ENCODE data around the gene IL10RA.
"Not testable (repeated sequence)": the region's sequence is repeated elsewhere in the genome, so short reads cannot be mapped to it uniquely, and the experiment has no call there.

IL10RA gene

DNA sequence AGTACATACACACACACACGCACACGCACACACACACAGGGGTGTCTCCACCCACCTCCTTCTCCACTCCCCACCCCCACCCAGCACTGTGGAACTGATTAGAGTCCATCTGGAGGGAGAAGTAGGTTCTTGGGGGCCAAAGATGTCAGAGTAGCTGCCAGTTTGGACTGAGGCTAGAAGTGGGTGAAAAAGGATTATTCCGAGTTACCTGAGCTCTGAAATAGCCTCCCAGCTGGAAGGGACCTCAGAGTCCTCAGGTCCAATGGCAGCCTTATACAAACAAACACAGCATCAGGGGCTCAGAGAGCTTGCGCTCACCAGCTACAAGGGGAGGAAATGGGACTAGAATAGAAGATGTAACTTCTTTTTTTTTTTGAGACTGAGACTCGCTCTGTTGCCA is 20.8 kb downstream of the IL10RA start:
- no peak for DNase-seq (ENCODE audit: low read depth in 2 of 2)

GRCh38 chr11:118007563-118008270 is 21.5 kb downstream of the IL10RA start:
- DNase-seq (ENCODE audit: low read depth in 2 of 2) = not testable (repeated sequence)

DNA sequence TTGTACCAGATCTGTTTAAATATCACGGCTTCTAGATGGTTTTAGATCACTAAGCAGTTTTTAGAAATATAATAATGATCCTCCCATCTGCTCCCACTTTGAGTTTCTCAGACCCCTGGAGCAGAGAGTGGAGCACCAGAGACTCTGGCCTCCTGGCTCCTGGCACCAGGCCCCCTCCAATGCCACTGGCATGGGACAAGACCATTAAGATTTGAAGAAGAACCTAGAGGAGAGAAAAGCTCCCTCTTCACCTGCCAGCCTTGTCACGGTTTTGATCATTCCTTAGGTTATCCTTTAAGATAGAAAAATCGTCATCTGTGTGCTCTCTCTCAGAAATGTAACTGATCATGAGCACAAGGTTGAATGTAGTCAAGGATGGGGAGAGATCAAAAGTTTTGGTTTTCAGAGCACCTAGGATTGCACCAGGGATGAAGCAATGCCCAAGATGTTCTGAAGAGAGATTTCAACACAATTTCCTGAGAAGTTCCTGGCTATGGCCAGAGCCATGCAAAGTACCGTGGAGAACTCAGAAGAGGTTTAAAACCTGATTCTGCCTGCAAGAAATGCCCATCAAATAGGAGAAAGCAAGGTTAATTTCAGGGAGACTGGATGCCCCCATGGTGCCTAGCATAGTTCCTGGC is 22.2 kb downstream of the IL10RA start:
- DNase-seq (ENCODE audit: low read depth in 2 of 2) = no peak

DNA sequence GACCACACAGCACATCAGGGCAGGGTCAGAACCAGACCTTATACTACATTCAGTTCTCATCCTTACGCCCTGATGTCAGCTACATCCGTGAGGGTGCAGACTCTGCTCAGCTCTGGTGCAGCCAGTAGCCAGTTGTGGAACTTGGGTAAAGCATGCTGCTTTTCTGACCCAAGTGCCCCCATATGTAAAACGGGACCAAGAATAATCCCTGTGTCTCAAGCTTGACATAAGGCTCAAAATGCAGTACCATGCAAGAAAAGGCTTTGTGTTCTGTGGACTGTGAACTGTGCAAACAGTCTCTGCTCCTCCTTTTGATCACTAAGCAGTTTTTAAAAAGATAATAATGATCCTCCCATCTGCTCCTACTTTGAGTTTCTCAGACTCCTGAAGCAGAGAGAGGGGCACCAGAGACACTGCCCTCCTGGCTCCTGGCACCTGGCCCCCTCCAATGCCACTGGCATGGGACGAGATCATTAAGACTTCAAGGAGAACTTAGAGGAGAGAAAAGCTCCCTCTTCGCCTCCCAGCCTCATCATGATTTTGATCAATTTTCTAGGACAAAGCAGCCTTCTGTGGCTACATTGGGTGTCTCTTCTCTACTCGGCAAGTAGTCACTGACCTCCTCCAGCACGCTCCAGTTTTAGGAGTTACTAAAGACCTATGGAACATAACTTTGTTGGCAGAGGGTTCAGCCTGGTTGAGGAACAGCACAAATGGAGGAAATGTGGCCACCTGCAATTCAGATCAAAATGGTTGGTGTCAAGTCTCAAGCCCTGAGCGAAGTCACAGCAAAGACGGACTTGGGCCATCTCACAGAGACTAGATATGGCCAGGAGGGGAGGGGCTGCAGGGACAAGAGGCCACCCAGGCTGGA is 23.9 kb downstream of the IL10RA start:
- no peak for DNase-seq (ENCODE audit: low read depth in 2 of 2)

DNA sequence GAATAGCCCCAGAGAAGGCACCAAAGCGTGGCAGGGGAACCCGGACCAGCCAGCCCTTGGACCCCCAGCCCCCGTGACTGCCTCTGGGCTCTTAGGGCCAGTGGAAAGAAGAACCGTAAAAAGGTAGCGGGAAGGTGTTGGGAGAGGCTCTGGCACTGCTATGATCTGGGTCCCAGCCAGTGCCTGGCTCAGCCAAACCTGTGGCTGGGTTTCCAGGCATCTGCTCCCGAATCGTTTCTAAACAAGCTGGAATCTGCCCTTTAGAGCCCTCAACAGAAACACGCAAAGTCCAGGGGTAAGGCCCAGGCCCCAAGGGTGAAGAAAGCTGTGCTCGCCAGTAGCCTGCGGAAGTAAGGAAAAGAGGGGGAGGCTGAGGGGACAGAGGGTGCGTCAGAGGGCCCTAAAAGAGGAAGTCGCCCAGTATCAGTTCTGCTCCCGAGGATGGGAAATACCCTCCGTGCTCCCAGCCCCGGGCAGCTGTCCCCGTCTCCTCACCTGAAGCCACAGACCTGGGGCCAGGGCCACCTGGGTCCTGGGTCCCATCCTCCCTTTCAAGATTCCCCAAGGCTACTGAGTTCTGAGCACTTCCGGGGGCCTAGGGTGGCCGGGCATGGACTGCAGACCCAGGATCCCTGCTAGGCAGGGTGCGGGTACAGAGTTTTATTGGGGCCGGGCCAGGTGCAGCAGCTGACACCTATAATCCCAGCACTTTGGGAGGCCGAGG is 24.7 kb downstream of the IL10RA start:
- DNase-seq (ENCODE audit: low read depth in 2 of 2) = no peak

- no peak for DNase-seq (ENCODE audit: low read depth in 2 of 2)
These were observed 26.0 kb downstream of the IL10RA start for GRCh38 chr11:118012083-118012669.

GRCh38 chr11:118014022-118014421 is 27.8 kb downstream of the IL10RA start:
- no peak for DNase-seq (ENCODE audit: low read depth in 2 of 2)

GRCh38 chr11:118015385-118015841 is 29.2 kb downstream of the IL10RA start:
- no peak for DNase-seq (ENCODE audit: low read depth in 2 of 2)

GRCh38 chr11:118016104-118016503 is 29.9 kb downstream of the IL10RA start:
- no peak for DNase-seq (ENCODE audit: low read depth in 2 of 2)

DNA sequence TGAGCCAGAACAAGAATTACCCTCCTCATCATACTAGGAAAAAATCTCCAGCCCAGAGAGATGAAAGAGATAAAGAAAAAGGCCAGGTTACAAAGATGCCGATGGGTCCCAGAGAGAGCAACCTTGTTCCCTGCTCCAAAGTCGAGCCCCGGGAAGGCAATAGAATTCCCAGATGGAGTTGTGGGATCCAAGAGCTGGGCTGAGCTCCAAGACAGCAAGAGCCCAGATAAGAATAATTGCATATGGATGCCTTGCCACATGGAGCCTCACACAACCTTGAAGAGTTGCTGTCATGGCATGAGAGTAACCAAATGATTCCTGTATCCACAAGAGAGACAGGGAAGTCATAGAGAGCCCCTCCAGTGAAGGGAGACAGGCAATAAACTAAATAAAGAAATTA is 30.9 kb downstream of the IL10RA start:
- no peak for DNase-seq (ENCODE audit: low read depth in 2 of 2)

DNA sequence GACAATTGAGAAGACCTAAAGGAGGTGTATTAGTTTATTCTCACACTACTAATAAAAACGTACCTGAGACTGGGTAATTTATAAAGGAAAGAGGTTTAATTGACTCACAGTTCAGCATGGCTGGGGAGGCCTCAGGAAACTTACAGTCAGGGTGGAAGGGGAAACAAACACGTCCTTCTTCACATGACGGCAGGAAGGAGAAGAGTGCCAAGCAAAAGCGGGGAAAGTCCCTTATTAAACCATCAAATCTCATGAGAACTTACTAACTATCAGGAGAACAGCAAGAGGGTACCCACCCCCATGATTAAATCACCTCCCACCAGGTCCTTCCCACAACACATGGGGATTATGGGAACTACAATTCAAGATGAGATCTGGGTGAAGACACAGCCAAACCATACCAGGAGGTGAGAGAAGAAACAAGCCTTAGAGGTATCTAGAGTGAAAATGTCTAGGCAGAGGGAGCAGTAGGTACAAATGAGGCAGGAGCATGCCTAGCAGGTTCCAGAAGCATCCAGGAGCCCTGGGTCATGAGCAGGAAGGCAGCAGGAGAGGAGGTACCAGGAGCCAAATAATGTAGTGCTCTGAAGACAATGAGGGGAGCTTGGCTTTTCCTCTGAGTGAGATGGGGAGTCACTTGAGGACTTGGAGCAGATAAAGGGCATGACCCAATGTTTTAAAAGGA is 31.6 kb downstream of the IL10RA start:
- DNase-seq (ENCODE audit: low read depth in 2 of 2) = no peak

DNA sequence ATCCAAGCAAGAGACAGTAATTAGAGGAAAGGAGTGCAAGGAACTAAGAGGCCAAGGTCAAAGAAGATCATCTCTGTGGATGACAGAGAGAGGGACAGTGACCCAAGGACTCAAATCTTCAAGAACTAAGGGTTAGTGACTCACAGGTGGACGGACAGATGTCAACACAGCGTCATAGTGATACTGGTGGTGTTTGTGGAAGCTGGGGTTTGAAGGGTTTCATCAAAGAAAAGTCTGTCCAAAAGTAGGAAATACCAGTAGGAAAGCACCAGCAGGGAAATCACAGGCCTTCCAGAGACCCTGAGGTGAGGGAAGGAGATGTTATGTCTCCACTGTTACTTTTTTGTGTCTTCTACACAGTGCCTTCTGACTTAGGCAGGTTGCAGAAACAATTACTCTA is 32.2 kb downstream of the IL10RA start:
- no peak for DNase-seq (ENCODE audit: low read depth in 2 of 2)

DNA sequence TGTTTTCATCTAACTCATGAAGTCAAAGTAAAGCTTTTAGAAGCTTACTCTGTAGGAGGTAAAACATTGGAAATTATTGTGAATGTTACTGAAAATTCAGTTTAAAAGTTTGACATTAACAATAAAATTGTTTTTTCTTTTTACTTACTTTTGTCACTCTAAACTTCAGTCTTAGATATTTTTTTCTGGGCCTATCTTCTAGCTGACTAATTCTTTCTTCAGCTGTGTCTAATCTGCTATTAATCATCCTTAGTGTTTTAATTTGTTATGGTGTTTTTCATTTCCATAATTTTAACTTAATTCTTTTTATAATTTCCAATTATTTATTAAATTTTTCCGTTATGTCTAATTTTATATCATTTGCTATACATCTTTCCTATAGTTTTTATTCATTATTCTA is 35.0 kb downstream of the IL10RA start:
- no peak for DNase-seq (ENCODE audit: low read depth in 2 of 2)

GRCh38 chr11:118027694-118028093 is 41.5 kb downstream of the IL10RA start:
- DNase-seq (ENCODE audit: low read depth in 2 of 2) = no peak

GRCh38 chr11:118028626-118029025 is 42.4 kb downstream of the IL10RA start:
- DNase-seq (ENCODE audit: low read depth in 2 of 2) = no peak

DNA sequence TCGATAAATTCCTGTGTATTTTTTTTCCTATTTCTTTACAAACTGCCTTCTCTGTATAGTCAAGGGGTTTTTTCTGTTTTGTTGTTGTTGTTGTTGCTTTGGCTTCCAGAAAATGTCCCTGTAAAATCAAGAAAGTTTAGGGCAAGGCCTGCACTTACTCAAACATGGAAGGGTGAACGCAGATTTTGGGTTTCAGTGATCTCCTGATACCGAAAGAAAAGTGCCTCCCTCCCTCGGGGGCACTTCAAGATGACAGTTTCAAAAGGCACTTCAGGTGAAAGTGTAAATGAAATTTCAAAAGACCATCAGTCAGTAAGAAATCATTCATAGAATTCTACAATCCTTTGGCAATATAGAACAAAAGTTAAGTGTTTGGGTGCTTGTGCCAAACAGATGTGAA is 47.2 kb downstream of the IL10RA start:
- DNase-seq (ENCODE audit: low read depth in 2 of 2) = no peak

- DNase-seq (ENCODE audit: low read depth in 2 of 2) = no peak
These were observed 55.9 kb downstream of the IL10RA start for GRCh38 chr11:118042141-118042540.

- DNase-seq (ENCODE audit: low read depth in 2 of 2) = no peak
These were observed 56.6 kb downstream of the IL10RA start for GRCh38 chr11:118042796-118043195.

- no peak for DNase-seq (ENCODE audit: low read depth in 2 of 2)
These were observed 59.0 kb downstream of the IL10RA start for GRCh38 chr11:118045191-118045590.

DNA sequence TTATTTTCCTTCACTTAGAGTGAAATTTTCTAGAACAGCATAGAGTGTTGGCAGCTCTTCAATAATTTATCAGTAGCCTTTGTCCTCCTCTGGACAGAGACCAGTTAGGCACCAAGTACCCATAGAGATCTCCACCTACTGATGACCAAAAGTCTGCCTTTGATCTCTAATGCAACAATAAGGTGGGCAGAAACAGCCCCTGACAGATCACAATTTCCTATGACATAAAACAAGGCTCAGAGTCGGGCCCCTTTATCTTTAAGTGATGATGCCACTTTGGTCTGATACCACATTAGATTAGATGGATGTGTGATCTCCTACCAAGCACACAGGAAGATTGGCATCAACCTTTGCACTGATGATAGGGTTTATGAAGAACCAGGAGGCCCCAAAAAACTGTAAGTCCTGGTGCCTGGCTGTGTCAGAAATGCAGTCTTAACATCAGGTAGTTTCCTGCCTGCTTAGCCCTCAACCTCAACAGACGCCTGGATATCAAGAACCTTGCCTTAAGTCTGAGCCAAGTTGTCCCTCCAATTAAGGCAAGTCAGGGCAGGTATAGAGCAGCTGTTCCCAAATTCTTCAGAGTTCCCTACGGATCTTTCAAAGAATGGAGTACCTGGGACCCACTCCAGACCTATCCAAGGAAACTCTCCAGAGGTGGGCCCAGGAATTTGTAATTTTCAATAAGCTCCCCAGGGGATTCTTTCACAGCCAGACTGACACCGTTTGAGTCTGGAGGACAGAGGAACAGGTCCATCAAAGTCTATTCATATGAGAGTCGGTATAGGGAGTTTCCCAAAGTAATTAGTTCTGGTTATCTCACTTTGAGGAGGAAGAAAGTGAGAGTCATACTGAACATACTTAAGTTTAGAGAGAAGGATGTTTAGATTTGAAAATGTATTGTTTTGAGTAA is 60.1 kb downstream of the IL10RA start:
- no peak for DNase-seq (ENCODE audit: low read depth in 2 of 2)
